SKM-1 treated with dmso at 0.1 percent for 144 hours (cell line): Measurements from ENCODE around the gene FIGNL2.
"Not testable (repeated sequence)": the region's sequence is repeated elsewhere in the genome, so short reads cannot be mapped to it uniquely, and the experiment has no call there.

ENCODE experiments used
- DNase-seq: peaks from one replicate; lab custom pipeline; 2025; ENCODE audit not compliant: unreplicated experiment; lab: John Stamatoyannopoulos, UW

Gene FIGNL2

DNA sequence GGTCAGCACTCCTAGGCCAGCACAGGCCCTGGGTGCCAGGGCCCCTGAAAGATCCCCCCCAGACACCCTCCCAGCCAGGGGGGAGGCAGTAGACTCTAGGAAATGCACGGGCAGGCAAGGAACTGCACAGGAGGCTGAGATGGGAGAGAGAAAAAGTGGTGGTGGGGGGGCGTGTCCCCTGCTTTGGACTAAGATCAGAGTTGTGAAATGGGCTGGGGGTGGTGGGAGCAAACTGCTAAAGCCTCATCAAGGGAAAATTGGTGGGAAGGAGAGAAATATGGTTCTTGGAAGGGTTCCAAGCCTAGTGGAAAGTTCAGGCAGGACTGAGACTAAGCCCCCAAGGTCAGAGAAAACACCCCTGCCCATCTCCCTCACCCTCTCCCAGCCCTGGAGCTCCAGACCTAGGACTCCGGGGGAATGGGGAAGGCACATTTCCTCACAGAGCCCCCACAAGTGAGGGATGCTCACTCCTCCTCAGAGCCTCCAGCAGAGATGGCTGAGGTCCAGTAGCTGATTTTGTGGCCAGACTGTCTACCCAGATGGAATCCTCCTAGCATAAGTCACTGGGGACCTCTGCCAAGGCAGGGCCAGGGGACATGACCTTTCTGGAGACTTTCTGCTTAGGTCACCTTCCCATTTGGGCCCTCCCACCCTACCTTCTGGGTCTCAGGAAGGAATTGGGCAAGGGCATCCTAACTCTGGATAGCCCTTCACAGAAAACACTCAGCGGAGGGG is 29.8 kb downstream of the FIGNL2 start:
- no peak for DNase-seq

DNA sequence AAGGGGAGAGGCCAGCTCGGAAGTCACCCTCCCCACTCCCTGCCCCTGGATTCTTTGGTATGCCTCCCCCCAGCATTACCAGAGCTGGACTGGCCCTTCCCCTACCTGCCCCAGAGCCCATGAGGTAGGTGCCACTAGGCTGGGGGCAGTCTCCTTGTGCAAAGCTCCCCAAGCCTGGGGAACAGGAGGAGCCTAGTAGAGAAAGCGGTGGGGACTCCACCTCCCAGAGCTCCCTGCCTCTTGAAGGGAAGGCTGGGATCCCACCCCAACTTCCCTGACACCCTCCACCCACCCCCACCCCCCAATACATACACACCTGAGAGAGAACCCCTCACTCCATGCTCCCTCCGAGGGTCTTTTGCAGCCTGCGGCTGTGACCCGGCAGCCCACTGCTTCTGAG is 30.4 kb downstream of the FIGNL2 start:
- no peak for DNase-seq

DNA sequence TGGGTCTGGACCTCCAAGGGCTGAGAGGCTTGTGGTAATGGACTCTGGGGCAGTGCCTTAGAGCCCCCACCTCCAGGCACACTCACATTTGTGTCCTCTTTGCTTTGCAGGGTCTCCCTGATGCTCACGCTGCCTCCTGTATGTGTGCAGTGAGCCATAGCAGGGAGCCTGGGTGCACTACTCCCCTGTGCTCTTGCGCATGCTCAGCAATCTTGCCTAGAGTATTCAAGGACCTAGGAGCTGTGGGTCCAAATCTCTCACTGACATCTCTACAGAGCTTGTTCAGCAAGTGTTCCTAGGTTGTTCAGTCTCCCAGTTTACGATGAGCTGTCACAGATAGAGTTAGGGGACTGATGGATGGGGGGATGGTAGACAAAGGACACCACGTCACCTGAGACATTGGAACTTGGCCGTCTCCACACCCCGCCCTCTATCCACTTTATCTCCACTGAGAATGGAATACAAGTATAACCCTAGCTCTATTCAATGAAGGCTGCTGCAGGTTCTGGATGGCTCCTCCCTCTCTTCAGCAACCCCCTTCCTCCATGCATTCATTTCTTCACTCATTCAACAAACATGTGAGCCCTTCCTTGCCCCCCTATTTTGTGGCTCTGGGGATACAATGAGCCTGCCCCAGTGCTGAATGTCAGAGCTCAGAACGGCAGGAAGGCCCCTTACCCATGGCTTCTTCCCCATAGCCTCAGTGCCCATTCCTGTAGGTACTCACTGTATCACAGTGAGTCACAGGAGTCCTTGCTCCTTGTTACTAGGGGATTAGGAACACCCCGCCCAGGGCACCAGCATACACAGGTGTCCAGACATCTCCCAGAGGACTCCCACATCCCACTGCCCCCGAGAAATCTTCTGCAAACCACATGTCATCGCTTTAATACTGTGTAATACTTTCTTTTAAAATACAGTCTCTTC is 31.2 kb downstream of the FIGNL2 start:
- DNase-seq, result no peak

DNA sequence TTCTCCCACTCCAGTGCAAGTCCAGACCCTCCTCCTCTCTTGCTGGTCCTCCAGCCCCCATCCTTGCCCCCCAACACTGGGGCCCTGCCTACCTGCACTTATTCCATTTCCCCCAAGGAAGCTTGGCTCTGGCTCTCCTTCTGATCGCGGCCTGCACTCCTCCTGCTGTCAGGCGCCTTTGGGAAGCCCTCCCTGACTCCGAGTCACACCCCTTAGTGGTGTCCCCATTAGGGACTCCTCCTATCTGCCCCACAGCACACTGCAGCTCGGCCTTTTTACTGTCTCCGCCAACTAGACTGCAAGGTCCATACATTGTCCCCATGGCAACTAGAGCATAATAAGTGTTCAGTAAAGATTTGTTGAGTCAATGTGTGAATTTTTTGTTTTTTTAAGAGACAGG is 32.9 kb downstream of the FIGNL2 start:
- DNase-seq, result no peak

DNA sequence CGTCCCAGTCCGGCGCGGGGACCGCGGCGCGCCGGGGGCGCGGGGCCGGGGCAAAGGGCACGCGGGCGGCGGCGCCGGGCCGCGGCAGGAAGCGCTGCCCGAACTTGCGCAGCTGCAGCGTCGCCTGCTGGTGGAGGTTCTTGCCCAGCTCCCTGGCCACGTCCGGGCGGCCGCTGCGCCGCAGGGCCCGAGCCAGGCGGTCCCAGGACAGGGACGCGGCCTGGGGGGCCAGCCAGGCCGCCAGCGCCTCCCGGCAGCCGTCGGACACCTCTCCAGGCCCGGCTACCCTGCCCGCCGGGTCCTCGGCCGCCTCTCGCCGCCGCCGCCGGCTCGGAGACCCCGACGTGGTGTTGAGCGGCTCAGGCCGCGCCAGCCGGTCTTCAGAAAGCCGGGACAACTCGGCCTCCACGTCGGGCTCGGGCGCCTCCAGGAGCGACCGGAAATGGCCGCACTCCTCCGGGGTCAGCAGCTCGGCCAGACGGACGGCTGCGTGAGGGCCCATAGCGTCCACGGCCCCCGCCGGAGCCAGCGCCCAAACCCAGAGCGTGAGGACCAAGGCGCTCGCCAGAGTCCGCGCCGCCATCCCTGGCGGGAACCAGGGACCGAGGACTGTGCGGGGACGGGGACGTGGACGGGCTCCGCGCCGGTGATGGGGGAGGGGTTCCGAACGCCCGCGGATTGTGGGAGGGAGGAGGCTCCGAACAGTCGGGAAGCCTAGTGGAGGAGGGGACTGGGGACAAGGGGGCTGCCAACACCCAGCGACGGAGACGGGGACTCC is 34.0 kb downstream of the FIGNL2 start:
- peak; percentile 15 for DNase-seq

DNA sequence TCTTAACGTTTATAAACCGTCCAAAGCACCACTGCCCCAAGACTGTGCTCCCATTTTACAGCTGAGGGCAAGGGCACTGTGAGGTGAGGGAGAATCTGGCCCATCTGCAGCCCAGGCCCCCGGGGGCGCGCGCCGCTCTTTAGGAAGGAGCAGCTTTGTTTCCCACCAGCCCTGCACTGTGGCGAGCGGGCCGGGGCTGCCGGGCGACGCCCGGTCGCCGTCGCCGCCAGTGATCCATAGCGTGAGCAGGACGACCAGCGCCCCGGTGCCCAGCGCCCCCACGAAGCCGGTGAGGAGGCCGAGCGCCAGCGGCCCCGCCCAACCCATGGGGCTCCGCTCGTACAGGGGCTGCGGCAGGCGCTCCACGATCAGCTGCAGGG is 34.6 kb downstream of the FIGNL2 start:
- no peak for DNase-seq

DNA sequence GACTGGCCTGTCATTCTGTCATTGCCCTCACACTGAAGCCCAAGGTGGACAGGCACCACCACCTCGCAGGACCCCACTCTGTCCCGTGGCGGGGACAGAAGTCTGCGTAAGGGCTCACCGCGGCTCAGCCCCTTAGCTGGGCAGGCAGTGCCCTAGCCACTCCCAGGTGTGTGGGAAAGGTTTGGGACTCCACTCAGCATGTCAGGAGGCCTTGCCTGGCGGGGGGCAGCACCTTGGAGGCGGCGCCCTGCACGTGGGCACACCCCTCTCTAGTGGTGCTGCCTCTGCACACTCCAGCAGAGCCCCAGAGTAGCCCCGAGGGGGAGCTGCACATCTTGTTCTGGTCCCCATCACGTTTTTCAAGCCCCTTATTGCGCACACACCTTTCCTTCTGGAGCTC is 35.6 kb downstream of the FIGNL2 start:
- no peak for DNase-seq

DNA sequence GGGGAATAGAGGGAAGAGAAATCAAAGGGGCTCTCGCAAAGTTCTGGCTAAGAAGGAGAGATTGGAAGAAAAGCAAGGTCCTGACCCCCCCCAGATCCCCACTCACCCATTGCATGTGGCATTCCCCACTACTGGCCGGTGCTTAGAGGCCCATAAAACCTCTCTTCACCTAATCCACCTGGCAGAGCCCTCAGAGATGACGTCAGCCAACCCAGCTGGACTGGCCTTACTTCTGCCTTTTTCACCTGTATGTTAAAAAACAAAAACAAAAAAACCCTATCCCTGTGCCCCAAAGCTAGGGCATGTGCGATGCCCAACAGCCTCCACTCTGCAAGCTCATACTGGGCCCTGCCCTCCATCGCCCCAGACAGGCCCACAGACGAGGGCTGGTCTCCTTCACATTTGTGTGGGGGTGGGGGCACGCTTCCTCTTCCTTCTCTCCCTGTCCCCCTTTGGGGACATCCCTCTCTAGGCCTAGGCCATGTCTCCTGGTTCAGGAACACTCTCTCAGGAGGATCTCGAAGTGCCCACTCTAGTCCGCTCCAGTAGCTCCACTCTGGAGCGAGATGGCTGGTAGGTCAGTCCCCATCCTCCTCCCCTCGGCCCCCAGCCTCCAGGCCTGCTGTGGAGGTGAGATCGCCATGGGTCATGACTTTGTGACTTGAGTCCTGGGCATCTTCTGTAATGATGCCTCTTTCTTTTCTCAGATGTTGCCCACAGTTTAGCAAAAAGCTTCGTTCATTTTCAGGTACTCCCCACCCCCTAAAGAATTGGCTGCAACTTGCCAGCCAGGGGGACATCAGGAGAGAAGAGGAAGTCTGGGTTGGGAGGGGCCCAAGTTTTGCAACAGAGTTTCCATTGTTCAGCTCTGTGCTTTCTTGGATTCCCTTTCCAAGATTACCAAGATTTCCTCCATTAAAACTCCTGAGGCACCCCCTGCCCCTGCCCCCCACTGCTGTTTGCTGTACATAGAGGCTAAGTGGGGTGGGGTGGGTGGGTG is 37.0 kb downstream of the FIGNL2 start:
- no peak for DNase-seq

DNA sequence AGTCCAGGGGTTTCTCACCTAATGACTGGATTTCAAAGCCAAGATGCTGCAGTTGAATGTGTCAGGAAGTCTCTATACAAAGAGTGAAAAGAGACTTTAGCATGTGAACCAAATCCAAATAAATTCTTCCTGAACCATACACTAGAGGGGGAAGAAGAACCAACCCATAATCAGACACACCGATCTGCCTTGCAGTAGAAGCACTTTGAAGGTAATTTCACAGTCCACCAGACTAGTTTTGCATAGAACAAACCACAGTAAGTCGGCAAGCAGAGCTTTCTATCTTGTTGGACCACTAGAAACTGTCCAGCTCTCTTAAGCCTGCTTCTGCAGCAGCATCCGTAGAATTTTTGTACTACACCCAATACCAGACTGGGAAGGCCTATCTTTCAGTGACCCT is 39.3 kb downstream of the FIGNL2 start:
- no peak for DNase-seq

DNA sequence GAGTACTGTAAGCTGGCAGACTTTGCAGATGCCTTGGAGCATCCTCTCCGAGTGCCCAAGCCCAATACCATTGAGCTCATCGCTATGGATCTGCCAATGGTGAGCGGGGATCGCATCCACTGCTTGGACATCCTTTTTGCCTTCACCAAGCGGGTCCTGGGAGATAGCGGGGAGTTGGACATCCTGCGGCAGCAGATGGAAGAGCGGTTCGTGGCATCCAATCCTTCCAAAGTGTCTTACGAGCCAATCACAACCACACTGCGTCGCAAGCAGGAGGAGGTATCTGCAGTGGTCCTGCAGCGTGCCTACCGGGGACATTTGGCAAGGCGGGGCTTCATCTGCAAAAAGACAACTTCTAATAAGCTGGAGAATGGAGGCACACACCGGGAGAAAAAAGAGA is 41.6 kb downstream of the FIGNL2 start:
- DNase-seq, result no peak

DNA sequence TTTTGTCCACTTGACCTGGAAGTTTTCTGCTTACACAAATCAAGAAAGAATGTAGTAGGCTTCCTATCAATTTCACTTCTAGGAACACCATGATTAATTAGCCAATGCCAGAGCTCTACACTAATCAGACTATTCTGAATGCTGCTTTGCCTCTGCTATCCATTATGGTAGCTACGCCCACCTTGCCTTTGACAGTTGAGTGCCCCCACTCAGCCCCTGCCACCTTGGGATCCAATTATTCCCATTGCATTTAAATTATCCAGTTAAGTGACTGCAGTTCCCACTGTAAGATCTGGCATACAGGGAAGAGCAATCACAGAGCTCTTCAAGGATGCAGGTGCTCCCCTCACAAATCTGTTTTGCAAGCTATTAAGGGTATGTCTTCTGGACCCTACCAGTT is 47.5 kb downstream of the FIGNL2 start:
- DNase-seq, result no peak

DNA sequence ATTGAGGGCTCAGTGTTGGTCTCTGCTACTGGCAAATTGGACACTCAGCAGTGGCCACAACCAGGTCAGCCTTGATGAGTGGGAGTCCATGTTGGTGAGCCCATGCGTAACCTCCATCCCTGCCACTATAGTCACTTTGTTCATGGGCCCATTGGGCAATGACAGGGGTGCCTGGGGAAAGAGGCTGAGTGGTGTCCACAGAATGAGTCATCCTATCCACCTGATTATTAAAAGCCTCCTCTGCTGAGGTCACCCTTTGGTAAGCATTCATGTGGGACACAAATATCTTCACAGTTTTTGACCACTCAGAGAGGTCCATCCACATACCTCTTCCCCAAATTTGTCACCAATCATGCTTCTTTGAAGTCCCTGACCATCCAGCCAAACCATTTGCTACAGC is 50.0 kb downstream of the FIGNL2 start:
- no peak for DNase-seq

DNA sequence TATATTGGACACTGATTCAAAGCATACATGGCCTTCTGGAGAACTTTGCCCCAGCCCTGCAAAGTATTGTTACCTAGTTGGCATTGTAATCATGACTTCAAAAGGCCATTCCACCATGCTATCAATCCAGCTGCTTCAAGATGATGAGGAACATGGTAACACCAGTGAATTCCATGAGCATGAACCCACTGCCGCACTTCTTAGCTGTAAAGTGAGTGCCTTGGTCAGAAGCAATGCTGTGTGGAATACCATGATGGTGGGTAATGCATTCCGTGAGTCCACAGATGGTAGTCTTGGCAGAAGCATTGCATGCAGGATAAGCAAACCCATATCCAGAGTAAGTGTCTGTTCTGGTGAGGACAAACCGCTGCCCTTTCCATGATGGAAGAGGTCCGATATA is 50.5 kb downstream of the FIGNL2 start:
- DNase-seq, result not testable (repeated sequence)

DNA sequence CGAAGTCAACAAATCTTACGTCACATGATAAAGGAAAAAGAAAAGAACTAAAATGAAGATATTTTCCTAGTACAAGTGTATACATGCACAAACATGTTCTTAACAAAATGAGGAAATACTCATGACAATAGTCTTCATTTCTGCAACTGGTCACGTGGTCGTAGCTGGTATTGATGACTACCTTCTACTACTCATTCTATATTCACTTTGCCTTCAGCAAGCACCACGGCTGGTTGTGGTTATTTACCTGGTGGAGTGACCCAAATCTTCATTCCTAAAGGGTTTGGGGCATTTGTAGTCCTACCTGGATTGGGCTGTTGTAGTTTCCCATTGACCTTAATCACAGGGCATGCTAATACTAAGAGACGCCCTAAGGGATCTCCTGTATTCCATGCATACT is 51.2 kb downstream of the FIGNL2 start:
- no peak for DNase-seq

DNA sequence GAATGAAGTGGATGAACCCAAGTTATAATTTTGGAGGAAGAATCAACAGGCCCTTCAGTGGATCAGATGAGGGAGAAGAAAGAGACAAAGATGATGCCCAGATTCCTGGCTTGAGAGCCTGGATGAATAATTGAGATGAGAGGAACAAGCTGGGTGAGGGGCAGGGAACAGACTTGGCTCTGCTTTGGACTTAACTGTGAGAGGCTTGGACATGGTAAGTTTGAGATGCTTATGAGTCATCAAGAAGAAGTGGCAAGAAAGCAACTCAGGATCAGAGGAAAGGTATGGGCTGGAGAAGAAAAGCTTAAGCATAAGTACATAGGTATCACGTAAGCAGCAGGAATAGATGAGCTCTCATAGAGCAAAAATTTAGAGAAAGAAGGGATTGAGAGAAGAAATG is 55.3 kb downstream of the FIGNL2 start:
- no peak for DNase-seq

DNA sequence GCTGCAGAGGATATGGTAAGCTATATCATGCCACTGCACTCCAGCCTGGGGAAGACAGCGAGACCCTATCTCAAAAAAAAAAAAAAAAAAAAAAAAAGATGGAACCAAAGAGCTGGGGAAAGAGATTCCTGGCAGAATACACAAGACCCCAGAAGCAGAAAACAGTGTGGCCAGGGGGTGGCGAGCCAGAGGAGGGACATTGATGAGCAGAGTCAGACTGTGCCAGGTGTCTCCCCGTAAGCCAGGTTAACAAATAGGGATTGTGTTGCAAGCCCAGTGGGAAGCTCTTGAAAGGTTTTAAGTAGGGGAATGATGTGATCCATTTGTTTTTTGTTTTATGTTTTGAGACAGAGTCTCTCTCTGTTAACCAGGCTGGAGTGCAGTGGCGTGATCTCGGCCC is 56.1 kb downstream of the FIGNL2 start:
- DNase-seq, result no peak

DNA sequence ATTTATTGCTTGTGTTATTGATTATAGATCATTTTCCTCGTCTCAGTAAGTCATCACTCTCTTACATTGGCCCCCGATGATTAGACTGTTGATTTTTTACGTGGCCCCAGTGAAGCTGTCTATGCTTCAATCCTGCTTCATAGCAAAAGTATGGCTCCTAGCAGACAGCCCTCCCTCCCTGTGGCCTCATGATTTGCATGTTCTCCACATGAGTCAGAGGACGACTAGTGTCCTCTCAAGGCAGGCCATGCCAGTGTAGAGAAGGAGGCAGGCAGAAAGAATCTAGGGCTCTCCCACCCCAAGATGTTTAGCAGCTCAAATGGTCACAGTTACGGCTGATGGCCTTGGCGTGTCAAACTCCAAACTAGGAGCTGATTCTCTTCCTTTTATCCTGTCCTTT is 59.6 kb downstream of the FIGNL2 start:
- no peak for DNase-seq

DNA sequence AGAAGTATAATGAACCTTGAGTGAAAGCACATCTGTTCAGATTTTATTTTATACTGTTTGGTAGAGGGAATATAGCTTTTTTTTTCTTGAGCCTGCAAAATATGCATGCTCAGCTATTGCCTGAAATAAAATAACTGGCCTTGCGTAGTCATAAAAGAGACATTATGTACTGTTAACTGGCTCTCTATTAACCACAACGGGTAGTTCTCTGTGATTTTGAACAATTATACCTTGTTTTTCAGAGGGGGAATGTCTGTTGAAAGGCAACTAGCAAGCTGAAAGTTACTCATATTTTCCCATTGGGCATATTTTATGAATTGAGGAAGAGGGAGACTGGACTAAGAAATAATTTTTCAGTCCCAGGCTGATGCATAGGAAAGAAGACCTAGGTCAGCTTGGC is 62.6 kb downstream of the FIGNL2 start:
- no peak for DNase-seq

DNA sequence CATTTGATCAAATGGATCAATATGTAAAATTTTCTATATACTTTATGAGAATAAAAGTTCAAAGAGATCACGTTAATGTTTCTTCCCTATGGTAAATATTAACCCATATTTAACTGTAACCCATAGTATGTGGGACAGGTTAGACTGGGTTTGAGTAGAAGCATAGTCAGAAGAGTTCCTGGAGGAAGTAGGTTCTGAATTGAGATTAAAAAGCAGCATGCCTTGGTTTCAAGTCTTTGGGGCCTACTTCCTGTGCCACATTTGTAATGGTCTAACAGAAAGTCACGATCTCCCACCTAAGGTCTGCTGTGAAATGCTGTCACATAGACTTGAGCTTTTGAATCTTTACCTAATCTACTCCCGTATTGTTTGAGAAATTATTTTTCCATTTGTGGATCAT is 63.8 kb downstream of the FIGNL2 start:
- no peak for DNase-seq

DNA sequence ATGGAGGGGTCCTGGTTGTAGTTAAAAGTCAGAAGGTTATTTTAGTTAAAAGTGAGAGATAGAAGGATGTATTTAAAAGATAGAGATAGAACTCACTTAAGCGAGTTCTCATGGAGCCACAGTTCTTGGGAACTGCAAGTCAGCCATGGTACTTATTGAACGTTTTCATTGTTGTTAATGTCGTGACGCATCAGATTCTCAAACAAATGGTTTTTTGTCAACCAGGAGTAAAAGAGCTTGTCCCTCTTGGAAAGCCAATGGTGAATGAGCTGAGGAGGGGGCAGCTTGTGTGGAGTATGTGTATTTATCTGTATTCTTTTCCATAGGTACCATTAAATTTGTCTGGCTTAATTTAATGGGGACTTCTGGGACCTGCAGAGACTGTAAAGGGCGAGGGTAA is 68.6 kb downstream of the FIGNL2 start:
- no peak for DNase-seq

DNA sequence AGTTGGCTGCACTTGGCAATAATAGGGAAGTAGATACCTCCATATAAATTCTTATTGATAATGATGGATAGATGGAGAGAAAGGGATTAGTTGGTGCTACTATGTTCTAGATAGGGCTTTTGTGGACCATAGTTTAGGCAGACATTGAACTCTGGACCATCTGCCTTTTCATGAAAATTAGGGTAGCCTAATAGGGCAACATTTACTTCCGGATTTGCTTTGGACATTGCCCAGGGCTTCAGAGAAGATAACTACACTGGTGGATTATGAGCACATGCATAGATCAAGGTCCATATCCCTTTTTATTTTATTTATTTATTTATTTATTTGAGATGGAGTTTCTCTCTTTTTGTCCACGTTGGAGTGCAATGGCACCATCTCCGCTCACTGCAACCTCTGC is 70.5 kb downstream of the FIGNL2 start:
- no peak for DNase-seq
